Heart left ventricle (tissue), 16 donors: ENCODE data around the gene BCL11A. TPM values are rescaled to one million over a fixed set of nuclear protein-coding genes. Genes with fewer than 3 reads are reported as not detected.
A peak's percentile ranks its signal among the peaks of the same experiment; 100 is the strongest.

Experiments
- ATAC-seq, 4 donors: fragments of 200-7000 bp; cut with Tn5 transposase; one replicate each; pipeline ENCODE4 v1.9.1; 2020 to 2022; ENCODE audit warnings: moderate library complexity in 4 of 4, mild to moderate bottlenecking in 3 of 4, moderate number of reproducible peaks in 1 of 4
- DNase-seq, 5 donors: peaks; one replicate each; pipeline ENCODE4 v3.0.0-alpha.2; 2020
- H3K27ac ChIP-seq, 12 donors: fragments of 200-600 bp; sonication (generic) in 4 of 12; one replicate each; pipeline versions ENCODE4 v1.5.0 to v1.8.0; 2016 to 2022; ENCODE audit warnings: mild to moderate bottlenecking in 2 of 12
- H3K27me3 ChIP-seq, 9 donors: fragments of 200-600 bp; sonication (generic) in 2 of 9; one replicate each; pipeline versions ENCODE4 v1.5.1 to v1.8.0; 2016 to 2022; ENCODE audit warnings: mild to moderate bottlenecking in 3 of 9
- H3K36me3 ChIP-seq, 9 donors: fragments of 200-600 bp; sonication (generic) in 2 of 9; one replicate each; pipeline versions ENCODE4 v1.5.0 to v1.8.0; 2018 to 2022; ENCODE audit warnings: mild to moderate bottlenecking in 2 of 9
- H3K4me1 ChIP-seq, 12 donors: fragments of 200-600 bp; sonication (generic) in 4 of 12; one replicate each; pipeline versions ENCODE4 v1.5.0 to v1.8.0; 2016 to 2022; ENCODE audit warnings: mild to moderate bottlenecking in 3 of 12
- H3K4me3 ChIP-seq, 12 donors: fragments of 200-600 bp; sonication (generic) in 4 of 12; one replicate each; pipeline versions ENCODE4 v1.5.0 to v1.8.0; 2017 to 2022; ENCODE audit warnings: mild to moderate bottlenecking in 9 of 12, moderate library complexity in 4 of 12
- H3K9me3 ChIP-seq, 12 donors: fragments of 200-600 bp; sonication (generic) in 4 of 12; one replicate each; pipeline versions ENCODE4 v1.5.0 to v1.8.0; 2016 to 2022; ENCODE audit warnings: mild to moderate bottlenecking in 1 of 12
- CTCF ChIP-seq, 12 donors: fragments of 200-600 bp; sonication (generic) in 4 of 12; IDR thresholded peaks; one replicate each; pipeline versions ENCODE4 v1.5.0 to v1.8.0; 2018 to 2022; ENCODE audit warnings: antibody characterized with exemption in 12 of 12, mild to moderate bottlenecking in 5 of 12
- POLR2A ChIP-seq, 2 donors: fragments of 450-650 bp; IDR thresholded peaks; one replicate each; pipeline ENCODE4 v1.6.1; 2017; ENCODE audit warnings: antibody characterized with exemption in 2 of 2, mild to moderate bottlenecking in 2 of 2, moderate library complexity in 2 of 2
- WGBS, 4 donors: extraction: QIAGEN DNeasy Blood & Tissue Kit in 2 of 4; methylation state at CpG; one replicate each; pipeline versions ENCODE4 v1.1.5 to v1.1.7; 2013 to 2018; 5-methylcytosine and 5-hydroxymethylcytosine counted together
- intact Hi-C, 10 donors: fragments of 100-400 bp; cut with DNase I; formaldehyde crosslinking; loops; one replicate each; pipeline versions ENCODE4 v1.11.1 to v1.14.2; 2022
- polyA plus RNA-seq, 2 donors: library from polyadenylated mRNA; stranded (reverse); fragments of 200-250 nt; gene quantifications; one replicate each; pipeline ENCODE4 v1.2.3, GENCODE V29; 2013
- total RNA-seq, 9 donors: library from RNA; depleted of rRNA in 2 of 9; stranded (reverse); fragments of >200 nt in 2 of 9; fragmentation: NEBNext Ultra II Directional in 3 of 9; extraction: Animal tissue kit (Norgen Biotek cat#: 25700) in 3 of 9; gene quantifications; one replicate each; pipeline versions ENCODE4 v1.1.0 to v1.2.4, GENCODE V29; 2016 to 2023
- donor health status: ischemic (EF 13 %, LVEDD 7.1; RV severe dilation, severe dysfunction).
- donor health status: healthy with polysubstance abuse.
- donor health status: DM: no; HTN: yes; CAD: no.
- donor health status: DM: no; HTN: no; CAD: no.
- donor health status: ischemic (EF 25% LVEDD 6.9; RV normal size, moderate dysfunction).
- donor health status: ischemic (EF 25% LVEDD 5.7; RV mildly dilated, moderate dysfunction).
- donor health status: healthy.
- donor health status: DM: yes; HTN: yes; CAD: no.
- donor health status: ischemic (EF 35%, LVEDD 5.7; RV mildly dilated, moderate dysfunction).
- donor health status: nonischemic (EF 11% LVEDD 7.7; RV severe dilation, severe dysfunction).
- donor health status: DM: yes; HTN: yes; CAD: no.
- donor health status: PGD.
- donor health status: ischemic (EF 29% LVEDD 5.4; RV normal size, mild dysfunction).
- donor health status: nonischemic (EF 23%, LVEDD 6.1; RV moderate dilation, normal function).

BCL11A gene
- total and polyA plus RNA-seq, 11 donors, result 5.6 to 31.9 (median 20.2) TPM

- H3K27ac ChIP-seq, result peak overlapping the region in 7 of 12 donors; percentile 52 to 70 (median 64)
- no peaks in the 10 kb centered on the region for H3K36me3 ChIP-seq
- H3K4me3 ChIP-seq, result no peak overlapping the region
- DNase-seq (no peak), ATAC-seq (no peak)
- peaks cover 0 to 42% (median 3%) of the 10 kb centered on the region in 9 donors for H3K27me3 ChIP-seq
- H3K9me3 ChIP-seq, result no peaks in the 10 kb centered on the region
- 78 to 83% (median 79%) methylated on average over 6 of the region's 6 CpGs for WGBS, 4 donors
- TF ChIP-seq CTCF (IDR thresholded peaks at IDR 0.05) (no peak), POLR2A (IDR thresholded peaks at IDR 0.05) (no peak)
- H3K4me1 ChIP-seq, result peaks cover 0 to 83% (median 21%) of the 10 kb centered on the region in 12 donors
- intact Hi-C loops, result loop anchor here in 2 of 10 donors (5.0 kb wide), 2 partner anchors 48 to 98 kb away; no protein-coding TSS in a partner anchor
These were observed 18.4 kb downstream of the BCL11A start for GRCh38 chr2:60534892-60535684.

GRCh38 chr2:60534052-60534685 lies 19.3 kb downstream of the BCL11A start:
- 46 to 52% (median 50%) methylated on average over 8 of the region's 8 CpGs for WGBS, 4 donors
- Histone ChIP-seq H3K36me3 (no peaks in the 10 kb centered on the region), H3K9me3 (no peaks in the 10 kb centered on the region), H3K4me1 (peaks cover 0 to 85% (median 21%) of the 10 kb centered on the region in 12 donors), H3K27ac (peak overlapping the region in 4 of 12 donors; percentile 4 to 69 (median 17)), H3K4me3 (no peak overlapping the region), H3K27me3 (peaks cover 0 to 47% (median 3%) of the 10 kb centered on the region in 9 donors)
- no peak for DNase-seq
- intact Hi-C loops, result loop anchor here in 1 of 10 donors (5.0 kb wide), 1 partner anchor 47 kb away; no protein-coding TSS in a partner anchor
- no peak for ATAC-seq
- TF ChIP-seq CTCF (IDR thresholded peaks at IDR 0.05) (no peak), POLR2A (IDR thresholded peaks at IDR 0.05) (no peak)

GRCh38 chr2:60533101-60534051 lies 20.1 kb downstream of the BCL11A start:
- Histone ChIP-seq H3K36me3 (no peaks in the 10 kb centered on the region), H3K4me1 (peaks cover 0 to 88% (median 25%) of the 10 kb centered on the region in 12 donors), H3K4me3 (peak overlapping the region in 1 of 12 donors; percentile 2), H3K27me3 (peaks cover 0 to 44% (median 3%) of the 10 kb centered on the region in 9 donors), H3K27ac (peak overlapping the region in 4 of 12 donors; percentile 4 to 69 (median 20)), H3K9me3 (no peaks in the 10 kb centered on the region)
- WGBS, 4 donors, result 36 to 45% (median 40%) methylated on average over 13 of the region's 13 CpGs
- intact Hi-C loops, result loop anchor here in 1 of 10 donors (5.0 kb wide), 1 partner anchor 46 kb away; no protein-coding TSS in a partner anchor
- TF ChIP-seq CTCF (IDR thresholded peaks at IDR 0.05), result no peak
- no peak for TF ChIP-seq POLR2A (IDR thresholded peaks at IDR 0.05)
- no peak for DNase-seq
- no peak for ATAC-seq
